HL-60 (cell line): ENCODE measurements around the gene TMUB1.

Experiments used
- GABPA ChIP-seq: IDR thresholded peaks from 2 replicates; pipeline ENCODE4 v1.6.1; 2012; ENCODE audit warnings: low read depth
- POLR2AphosphoS5 ChIP-seq: IDR thresholded peaks from 2 replicates; pipeline ENCODE4 v1.6.1; 2012; ENCODE audit warnings: low read depth
- SPI1 ChIP-seq: IDR thresholded peaks from 2 replicates; pipeline ENCODE4 v1.6.1; 2012; ENCODE audit warnings: low read depth, mild to moderate bottlenecking, borderline replicate concordance
- TF ChIP-seq, protein P1 (sequence below): IDR thresholded peaks from 2 replicates; pipeline ENCODE4 v1.6.1; 2012; ENCODE audit warnings: low read depth; ENCODE audit not compliant: insufficient replicate concordance
- TF ChIP-seq, protein P2 (sequence below): IDR thresholded peaks from one replicate; pipeline ENCODE4 v1.5.1; 2011; ENCODE audit warnings: low read length, control low read depth, inconsistent platforms; ENCODE audit not compliant: insufficient read depth

- TF ChIP-seq, protein P1, sequence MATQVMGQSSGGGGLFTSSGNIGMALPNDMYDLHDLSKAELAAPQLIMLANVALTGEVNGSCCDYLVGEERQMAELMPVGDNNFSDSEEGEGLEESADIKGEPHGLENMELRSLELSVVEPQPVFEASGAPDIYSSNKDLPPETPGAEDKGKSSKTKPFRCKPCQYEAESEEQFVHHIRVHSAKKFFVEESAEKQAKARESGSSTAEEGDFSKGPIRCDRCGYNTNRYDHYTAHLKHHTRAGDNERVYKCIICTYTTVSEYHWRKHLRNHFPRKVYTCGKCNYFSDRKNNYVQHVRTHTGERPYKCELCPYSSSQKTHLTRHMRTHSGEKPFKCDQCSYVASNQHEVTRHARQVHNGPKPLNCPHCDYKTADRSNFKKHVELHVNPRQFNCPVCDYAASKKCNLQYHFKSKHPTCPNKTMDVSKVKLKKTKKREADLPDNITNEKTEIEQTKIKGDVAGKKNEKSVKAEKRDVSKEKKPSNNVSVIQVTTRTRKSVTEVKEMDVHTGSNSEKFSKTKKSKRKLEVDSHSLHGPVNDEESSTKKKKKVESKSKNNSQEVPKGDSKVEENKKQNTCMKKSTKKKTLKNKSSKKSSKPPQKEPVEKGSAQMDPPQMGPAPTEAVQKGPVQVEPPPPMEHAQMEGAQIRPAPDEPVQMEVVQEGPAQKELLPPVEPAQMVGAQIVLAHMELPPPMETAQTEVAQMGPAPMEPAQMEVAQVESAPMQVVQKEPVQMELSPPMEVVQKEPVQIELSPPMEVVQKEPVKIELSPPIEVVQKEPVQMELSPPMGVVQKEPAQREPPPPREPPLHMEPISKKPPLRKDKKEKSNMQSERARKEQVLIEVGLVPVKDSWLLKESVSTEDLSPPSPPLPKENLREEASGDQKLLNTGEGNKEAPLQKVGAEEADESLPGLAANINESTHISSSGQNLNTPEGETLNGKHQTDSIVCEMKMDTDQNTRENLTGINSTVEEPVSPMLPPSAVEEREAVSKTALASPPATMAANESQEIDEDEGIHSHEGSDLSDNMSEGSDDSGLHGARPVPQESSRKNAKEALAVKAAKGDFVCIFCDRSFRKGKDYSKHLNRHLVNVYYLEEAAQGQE = no peak
- TF ChIP-seq, protein P2, sequence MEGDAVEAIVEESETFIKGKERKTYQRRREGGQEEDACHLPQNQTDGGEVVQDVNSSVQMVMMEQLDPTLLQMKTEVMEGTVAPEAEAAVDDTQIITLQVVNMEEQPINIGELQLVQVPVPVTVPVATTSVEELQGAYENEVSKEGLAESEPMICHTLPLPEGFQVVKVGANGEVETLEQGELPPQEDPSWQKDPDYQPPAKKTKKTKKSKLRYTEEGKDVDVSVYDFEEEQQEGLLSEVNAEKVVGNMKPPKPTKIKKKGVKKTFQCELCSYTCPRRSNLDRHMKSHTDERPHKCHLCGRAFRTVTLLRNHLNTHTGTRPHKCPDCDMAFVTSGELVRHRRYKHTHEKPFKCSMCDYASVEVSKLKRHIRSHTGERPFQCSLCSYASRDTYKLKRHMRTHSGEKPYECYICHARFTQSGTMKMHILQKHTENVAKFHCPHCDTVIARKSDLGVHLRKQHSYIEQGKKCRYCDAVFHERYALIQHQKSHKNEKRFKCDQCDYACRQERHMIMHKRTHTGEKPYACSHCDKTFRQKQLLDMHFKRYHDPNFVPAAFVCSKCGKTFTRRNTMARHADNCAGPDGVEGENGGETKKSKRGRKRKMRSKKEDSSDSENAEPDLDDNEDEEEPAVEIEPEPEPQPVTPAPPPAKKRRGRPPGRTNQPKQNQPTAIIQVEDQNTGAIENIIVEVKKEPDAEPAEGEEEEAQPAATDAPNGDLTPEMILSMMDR = no peak
- TF ChIP-seq POLR2AphosphoS5 (no peak), GABPA (no peak), SPI1 (no peak)
Measured at GRCh38 chr7:151081170-151082101, 1.9 kb downstream of the TMUB1 start.
